CD4-positive, alpha-beta T cell (primary cell): ENCODE data around the gene MORN5. TPM values are rescaled to one million over a fixed set of nuclear protein-coding genes. Genes with fewer than 3 reads are reported as not detected.

ENCODE experiments used
- ATAC-seq: fragments of 200-7000 bp; cut with Tn5 transposase; one replicate; pipeline ENCODE4 v1.10.0; 2022; ENCODE audit warnings: mild to moderate bottlenecking; ENCODE audit not compliant: poor library complexity
- CTCF ChIA-PET: fragments of 350-600 bp; sonication (Branson Sonifier 250); formaldehyde crosslinking; loops from one replicate; lab custom pipeline; 2021; ENCODE audit warnings: antibody characterized with exemption, inconsistent platforms; lab: Charles Lee
- POLR2A ChIA-PET: fragments of 350-600 bp; sonication (Branson Sonifier 250); formaldehyde crosslinking; loops from one replicate; lab custom pipeline; 2021; ENCODE audit warnings: antibody characterized with exemption, inconsistent platforms; lab: Charles Lee
- DNase-seq, 14 experiments: peaks; one replicate each; pipeline ENCODE4 v3.0.0-alpha.2; 2013 to 2020; ENCODE audit warnings: mixed read lengths in 2 of 14
- H3K27ac ChIP-seq, 2 donors: one replicate each; pipeline versions ENCODE4 v1.5.1 to v1.7.0; 2013; ENCODE audit warnings: low read length in 2 of 2, low read depth in 1 of 2, mild to moderate bottlenecking in 1 of 2
- H3K27me3 ChIP-seq, 2 experiments: 1 replicate in 1 of 2; 2 replicates in 1 of 2; pipeline versions ENCODE4 v1.6.1 to v1.7.0; 2013; ENCODE audit warnings: low read length in 2 of 2, control low read depth in 1 of 2, mild to moderate bottlenecking in 1 of 2, moderate library complexity in 1 of 2; ENCODE audit not compliant: insufficient read depth in 2 of 2, control insufficient read depth in 1 of 2
- H3K36me3 ChIP-seq: one replicate; pipeline ENCODE4 v1.6.1; 2013; ENCODE audit warnings: low read length, control low read depth; ENCODE audit not compliant: insufficient read depth
- H3K4me1 ChIP-seq: one replicate; pipeline ENCODE4 v1.6.1; 2013; ENCODE audit warnings: low read length, control low read depth; ENCODE audit not compliant: insufficient read depth
- H3K4me3 ChIP-seq: one replicate; pipeline ENCODE4 v1.5.1; 2013; ENCODE audit warnings: mild to moderate bottlenecking, low read length, moderate library complexity
- H3K9me3 ChIP-seq, 2 experiments: 1 replicate in 1 of 2; 2 replicates in 1 of 2; pipeline versions ENCODE4 v1.6.1 to v1.7.0; 2013; ENCODE audit warnings: low read length in 2 of 2, mild to moderate bottlenecking in 2 of 2, control low read depth in 1 of 2, moderate library complexity in 1 of 2; ENCODE audit not compliant: control insufficient read depth in 1 of 2, insufficient read depth in 1 of 2
- H3K27ac Mint-ChIP-seq: one replicate; pipeline ENCODE4 v1.8.0; 2020; ENCODE audit warnings: mixed read lengths
- H3K27me3 Mint-ChIP-seq: one replicate; pipeline ENCODE4 v1.8.0; 2021; ENCODE audit warnings: mixed read lengths
- H3K36me3 Mint-ChIP-seq: one replicate; pipeline ENCODE4 v1.8.0; 2021; ENCODE audit warnings: low read depth, mixed read lengths
- H3K4me1 Mint-ChIP-seq: one replicate; pipeline ENCODE4 v1.8.0; 2021; ENCODE audit warnings: low read depth, mixed read lengths
- H3K4me3 Mint-ChIP-seq: one replicate; pipeline ENCODE4 v1.8.0; 2020; ENCODE audit warnings: mild to moderate bottlenecking, mixed read lengths
- H3K9me3 Mint-ChIP-seq: one replicate; pipeline ENCODE4 v1.8.0; 2020; ENCODE audit warnings: mixed read lengths
- intact Hi-C, 2 experiments: fragments of 100-400 bp; cut with DNase I in 1 of 2; cut with micrococcal nuclease in 1 of 2; formaldehyde crosslinking; loops; one replicate each; pipeline versions ENCODE4 v1.15.1 to v1.9.0; 2023 to 2025; cut with DNase I, micrococcal nuclease
- total RNA-seq, 174 experiments: library from RNA in 2 of 174; stranded (reverse) in 2 of 174; gene quantifications; one replicate each; pipeline ENCODE4 v1.2.3 and lab custom pipeline; 2021 to 2026
- TF ChIP-seq, protein P1 (sequence below): fragments of 200-600 bp; IDR thresholded peaks from one replicate; pipeline ENCODE4 v1.8.0; 2022; ENCODE audit warnings: antibody characterized with exemption, mild to moderate bottlenecking

Gene MORN5
- total RNA-seq, 2 experiments from 2014 or later = not detected

GRCh38 chr9:122124528-122124927 lies 35.2 kb upstream of the MORN5 start:
- H3K36me3 ChIP-seq = no peaks in the 10 kb centered on the region
- Mint-ChIP-seq H3K9me3 (no peaks in the 10 kb centered on the region), H3K27ac (no peak overlapping the region), H3K36me3 (no peaks in the 10 kb centered on the region), H3K27me3 (peaks cover 48% of the 10 kb centered on the region), H3K4me1 (peaks cover 21% of the 10 kb centered on the region), H3K4me3 (no peak overlapping the region)
- CTCF ChIA-PET = interaction anchor here (0.6 to 2.7 kb wide), 10 partner anchors 25 to 686 kb away, joined by 3 to 23 read pairs (median 4); partner anchors contain the start of gene MRRF
- POLR2A ChIA-PET = interaction anchor here (0.7 to 1.2 kb wide), 3 partner anchors 25 to 226 kb away, joined by 3 to 5 read pairs (median 4); partner anchors contain the start of genes MRRF and RBM18
- ATAC-seq (no peak), DNase-seq (no peak)
- peaks cover 0 to 6% of the 10 kb centered on the region in 2 experiments for H3K9me3 ChIP-seq
- intact Hi-C loops = no loop called here
- no peak overlapping the region for H3K27ac ChIP-seq
- peaks cover 18 to 27% of the 10 kb centered on the region in 2 experiments for H3K27me3 ChIP-seq
- H3K4me3 ChIP-seq = no peak overlapping the region
- peaks cover 36% of the 10 kb centered on the region for H3K4me1 ChIP-seq
- TF ChIP-seq, protein P1, sequence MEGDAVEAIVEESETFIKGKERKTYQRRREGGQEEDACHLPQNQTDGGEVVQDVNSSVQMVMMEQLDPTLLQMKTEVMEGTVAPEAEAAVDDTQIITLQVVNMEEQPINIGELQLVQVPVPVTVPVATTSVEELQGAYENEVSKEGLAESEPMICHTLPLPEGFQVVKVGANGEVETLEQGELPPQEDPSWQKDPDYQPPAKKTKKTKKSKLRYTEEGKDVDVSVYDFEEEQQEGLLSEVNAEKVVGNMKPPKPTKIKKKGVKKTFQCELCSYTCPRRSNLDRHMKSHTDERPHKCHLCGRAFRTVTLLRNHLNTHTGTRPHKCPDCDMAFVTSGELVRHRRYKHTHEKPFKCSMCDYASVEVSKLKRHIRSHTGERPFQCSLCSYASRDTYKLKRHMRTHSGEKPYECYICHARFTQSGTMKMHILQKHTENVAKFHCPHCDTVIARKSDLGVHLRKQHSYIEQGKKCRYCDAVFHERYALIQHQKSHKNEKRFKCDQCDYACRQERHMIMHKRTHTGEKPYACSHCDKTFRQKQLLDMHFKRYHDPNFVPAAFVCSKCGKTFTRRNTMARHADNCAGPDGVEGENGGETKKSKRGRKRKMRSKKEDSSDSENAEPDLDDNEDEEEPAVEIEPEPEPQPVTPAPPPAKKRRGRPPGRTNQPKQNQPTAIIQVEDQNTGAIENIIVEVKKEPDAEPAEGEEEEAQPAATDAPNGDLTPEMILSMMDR = no peak

DNA sequence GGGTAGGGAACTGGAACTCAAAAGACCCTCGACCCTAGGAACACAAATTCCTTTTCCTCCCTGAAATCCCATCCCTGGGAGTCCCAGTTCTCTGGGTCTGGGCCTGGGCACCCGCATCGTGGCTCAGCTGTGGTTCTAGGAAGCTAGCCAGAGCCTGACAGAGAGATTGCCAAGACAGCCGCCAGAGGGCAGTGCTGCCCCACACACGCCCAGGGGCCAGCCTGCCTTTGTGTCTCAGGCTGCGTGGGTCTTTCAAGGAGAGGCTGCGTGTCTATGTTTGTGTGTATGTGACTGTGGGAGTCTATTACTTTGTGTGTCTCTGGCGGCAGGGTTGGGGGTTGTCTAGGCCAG lies 34.6 kb upstream of the MORN5 start:
- Histone ChIP-seq H3K36me3 (no peaks in the 10 kb centered on the region), H3K27ac (no peak overlapping the region), H3K9me3 (peaks cover 0 to 6% of the 10 kb centered on the region in 2 experiments), H3K4me3 (no peak overlapping the region), H3K4me1 (peaks cover 36% of the 10 kb centered on the region), H3K27me3 (peaks cover 18 to 27% of the 10 kb centered on the region in 2 experiments)
- no peaks in the 10 kb centered on the region for H3K36me3 Mint-ChIP-seq
- peaks cover 52% of the 10 kb centered on the region for H3K27me3 Mint-ChIP-seq
- intact Hi-C loops = loop anchor here (1.0 kb wide), 2 partner anchors 225 to 685 kb away; no protein-coding TSS in a partner anchor
- peak overlapping the region; percentile 65 for H3K4me3 Mint-ChIP-seq
- POLR2A ChIA-PET = interaction anchor here (0.7 to 1.2 kb wide), 3 partner anchors 26 to 225 kb away, joined by 3 to 5 read pairs (median 4); partner anchors contain the start of genes MRRF and RBM18
- DNase-seq = peak; percentile 55 to 86 (median 74)
- H3K27ac Mint-ChIP-seq = no peak overlapping the region
- CTCF ChIA-PET = interaction anchor here (0.6 to 2.7 kb wide), 10 partner anchors 25 to 685 kb away, joined by 3 to 23 read pairs (median 4); partner anchors contain the start of gene MRRF
- ATAC-seq = peak; percentile 79
- H3K4me1 Mint-ChIP-seq = peaks cover 21% of the 10 kb centered on the region
- H3K9me3 Mint-ChIP-seq = no peaks in the 10 kb centered on the region
- TF ChIP-seq, protein P1 = peak; percentile 91

DNA sequence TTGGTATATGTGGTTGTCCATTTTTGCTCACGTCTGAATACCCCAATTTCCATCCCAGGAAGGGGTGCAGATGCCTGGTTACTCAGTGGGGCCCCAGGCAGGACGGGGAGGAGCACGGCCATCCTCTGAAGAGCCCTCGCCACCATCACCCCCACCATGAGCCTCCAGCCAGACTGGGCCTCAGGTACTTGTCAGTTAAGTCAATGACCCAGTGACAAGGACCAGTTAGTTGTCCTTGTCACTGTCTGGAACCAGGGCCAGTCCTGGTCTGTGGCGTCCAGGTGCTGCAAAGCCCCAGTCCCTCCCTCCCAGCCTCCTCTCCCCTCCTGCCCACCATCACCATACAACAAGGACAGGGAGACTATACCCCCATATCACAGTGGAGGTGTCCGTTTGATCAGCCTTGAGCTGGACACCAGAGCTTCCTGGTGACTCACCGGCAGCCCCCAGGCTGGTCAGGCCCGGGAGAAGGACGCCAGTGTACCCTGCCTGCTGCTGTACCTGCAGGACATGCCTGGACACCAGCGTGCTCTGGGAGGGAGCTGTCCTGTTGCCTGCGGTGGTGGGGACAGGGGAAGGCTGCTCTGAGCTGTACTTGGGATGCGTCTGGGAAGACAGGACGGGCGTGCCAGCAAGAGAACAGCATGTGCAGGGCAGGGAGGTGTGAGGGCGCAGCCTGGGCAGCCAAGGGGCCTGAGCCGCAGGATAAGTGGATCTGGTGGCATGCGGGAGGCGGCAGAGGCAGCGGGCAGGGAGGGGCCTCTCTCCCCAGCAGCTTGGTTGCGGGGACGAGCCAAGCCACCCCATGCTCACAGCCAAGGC lies 34.0 kb upstream of the MORN5 start:
- no peak overlapping the region for H3K27ac ChIP-seq
- H3K4me1 Mint-ChIP-seq = peaks cover 21% of the 10 kb centered on the region
- H3K36me3 ChIP-seq = no peaks in the 10 kb centered on the region
- no peak overlapping the region for H3K4me3 ChIP-seq
- peaks cover 0 to 6% of the 10 kb centered on the region in 2 experiments for H3K9me3 ChIP-seq
- peaks cover 18 to 27% of the 10 kb centered on the region in 2 experiments for H3K27me3 ChIP-seq
- H3K27me3 Mint-ChIP-seq = peaks cover 54% of the 10 kb centered on the region
- DNase-seq (peak in 1 of 14 experiments; percentile 23), ATAC-seq (peak; percentile 8)
- no peak overlapping the region for H3K4me3 Mint-ChIP-seq
- H3K27ac Mint-ChIP-seq = no peak overlapping the region
- intact Hi-C loops = loop anchor here (1.0 kb wide), 2 partner anchors 225 to 685 kb away; no protein-coding TSS in a partner anchor
- ChIA-PET POLR2A (interaction anchor here (0.6 to 1.2 kb wide), 3 partner anchors 26 to 225 kb away, joined by 3 to 5 read pairs (median 4); no protein-coding TSS in a partner anchor), CTCF (interaction anchor here (0.9 to 2.7 kb wide), 7 partner anchors 27 to 685 kb away, joined by 3 to 23 read pairs (median 4); partner anchors contain the start of gene MRRF)
- H3K36me3 Mint-ChIP-seq = no peaks in the 10 kb centered on the region
- H3K9me3 Mint-ChIP-seq = no peaks in the 10 kb centered on the region
- peaks cover 36% of the 10 kb centered on the region for H3K4me1 ChIP-seq
- TF ChIP-seq, protein P1 = peak; percentile 37
